AG08395 (cell line): ENCODE data around the gene ZNF593OS.

Source experiments
- DNase-seq: peaks from one replicate; pipeline ENCODE4 v3.0.0; 2012; ENCODE audit warnings: mixed read lengths, low spot score

ZNF593OS gene

GRCh38 chr1:26125946-26126320 lies 45.7 kb downstream of the ZNF593OS start:
- DNase-seq = no peak

- DNase-seq = no peak
Measured at GRCh38 chr1:26125382-26125781, 46.2 kb downstream of the ZNF593OS start.

- DNase-seq = no peak
Measured at GRCh38 chr1:26124418-26125331, 47.0 kb downstream of the ZNF593OS start.

- peak; percentile 52 for DNase-seq
Measured at GRCh38 chr1:26122988-26123973, 48.4 kb downstream of the ZNF593OS start.

- no peak for DNase-seq
Measured at GRCh38 chr1:26121854-26122773, 49.5 kb downstream of the ZNF593OS start.

- DNase-seq = no peak
Measured at GRCh38 chr1:26119892-26120608, 51.6 kb downstream of the ZNF593OS start.
